Aorta (tissue), 5 donors: ENCODE measurements around the gene MFN2. TPM values are rescaled to one million over a fixed set of nuclear protein-coding genes. Genes with fewer than 3 reads are reported as not detected.
"Not testable (repeated sequence)": the region's sequence is repeated elsewhere in the genome, so short reads cannot be mapped to it uniquely, and the experiment has no call there.

Experiments used
- ATAC-seq: fragments of 200-7000 bp; cut with Tn5 transposase; one replicate; pipeline ENCODE4 v1.9.1; 2022; ENCODE audit warnings: moderate library complexity; ENCODE audit not compliant: low FRiP score
- DNase-seq, 2 donors: peaks; one replicate each; pipeline ENCODE4 v3.0.0-alpha.2; 2020
- H3K27ac ChIP-seq, 2 donors: one replicate each; pipeline ENCODE4 v1.5.1; 2013; ENCODE audit warnings: low read length in 2 of 2, mild to moderate bottlenecking in 2 of 2, moderate library complexity in 2 of 2, control low read depth in 1 of 2, inconsistent platforms in 1 of 2, low read depth in 1 of 2
- H3K27me3 ChIP-seq, 2 donors: one replicate each; pipeline ENCODE4 v1.6.1; 2013; ENCODE audit warnings: control low read depth in 1 of 2, low read length in 1 of 2, mild to moderate bottlenecking in 1 of 2, moderate library complexity in 1 of 2; ENCODE audit not compliant: insufficient read depth in 2 of 2, control insufficient read depth in 1 of 2
- H3K36me3 ChIP-seq, 2 donors: one replicate each; pipeline ENCODE4 v1.6.1; 2013; ENCODE audit warnings: control low read depth in 1 of 2, low read length in 1 of 2, mild to moderate bottlenecking in 1 of 2; ENCODE audit not compliant: insufficient read depth in 2 of 2, control insufficient read depth in 1 of 2
- H3K4me1 ChIP-seq, 2 donors: one replicate each; pipeline ENCODE4 v1.6.1; 2013; ENCODE audit warnings: low read length in 2 of 2, control low read depth in 1 of 2, mild to moderate bottlenecking in 1 of 2, moderate library complexity in 1 of 2; ENCODE audit not compliant: insufficient read depth in 2 of 2, control insufficient read depth in 1 of 2
- H3K4me3 ChIP-seq, 2 donors: one replicate each; pipeline ENCODE4 v1.5.1; 2013; ENCODE audit warnings: low read length in 2 of 2, control low read depth in 1 of 2, mild to moderate bottlenecking in 1 of 2
- H3K9me3 ChIP-seq: one replicate; pipeline ENCODE4 v1.6.1; 2013; ENCODE audit warnings: mild to moderate bottlenecking, low read length; ENCODE audit not compliant: control insufficient read depth
- WGBS, 2 donors: extraction: QIAGEN DNeasy Blood & Tissue Kit; methylation state at CpG; one replicate each; pipeline ENCODE4 v1.1.7; 2013; 5-methylcytosine and 5-hydroxymethylcytosine counted together
- intact Hi-C, 2 donors: fragments of 100-400 bp; cut with DNase I; formaldehyde crosslinking; loops; one replicate each; pipeline versions ENCODE4 v1.14.2 to v1.15.0; 2022
- polyA plus RNA-seq, 2 donors: library from polyadenylated mRNA; stranded (reverse); fragments of 200-250 nt; gene quantifications; one replicate each; pipeline ENCODE4 v1.2.3, GENCODE V29; 2013
- total RNA-seq, 2 donors: library from RNA; stranded (reverse); fragmentation: NEBNext Ultra II Directional; extraction: Animal tissue kit (Norgen Biotek cat#: 25700); gene quantifications; one replicate each; pipeline ENCODE4 v1.2.1, GENCODE V29; 2021
- donor health status: healthy with polysubstance abuse.
- donor health status: Bipolar disorder and iron deficiency.
- donor health status: DM: no; HTN: no; CAD: no.
- donor health status: DM: no; HTN: no; CAD: no.
- donor health status: DM: yes; HTN: yes; CAD: no.

MFN2 gene
- total and polyA plus RNA-seq, 4 donors = 22.4 to 57.1 (median 45.2) TPM

DNA sequence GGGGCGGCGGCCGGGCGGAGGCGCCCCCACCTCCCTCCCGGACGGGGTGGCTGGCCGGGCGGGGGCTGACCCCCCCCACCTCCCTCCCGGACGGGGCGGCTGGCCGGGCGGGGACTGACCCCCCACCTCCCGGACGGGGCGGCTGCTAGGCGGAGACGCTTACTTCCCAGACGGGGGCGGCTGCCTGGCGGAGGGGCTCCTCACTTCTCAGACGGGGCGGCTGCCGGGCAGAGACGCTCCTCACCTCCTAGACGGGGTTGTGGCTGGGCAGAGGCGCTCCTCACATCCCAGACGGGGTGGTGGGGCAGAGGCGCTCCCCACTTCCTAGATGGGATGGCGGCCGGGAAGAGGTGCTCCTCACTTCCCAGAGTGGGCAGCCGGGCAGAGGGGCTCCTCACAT lies 28.1 kb downstream of the MFN2 start:
- H3K27me3 ChIP-seq, H3K4me3 ChIP-seq, H3K4me1 ChIP-seq, H3K27ac ChIP-seq, intact Hi-C loops, ATAC-seq, DNase-seq, H3K9me3 ChIP-seq: not testable (repeated sequence)
- 93 to 94% methylated on average over 18 to 33 of the region's 33 CpGs for WGBS, 2 donors
- H3K36me3 ChIP-seq = peaks cover 6 to 24% of the 10 kb centered on the region in 2 donors

GRCh38 chr1:12009318-12009947 lies 29.2 kb downstream of the MFN2 start:
- intact Hi-C loops = no loop called here
- H3K36me3 ChIP-seq = peaks cover 0 to 22% of the 10 kb centered on the region in 2 donors
- DNase-seq = no peak
- no peak overlapping the region for H3K27ac ChIP-seq
- no peaks in the 10 kb centered on the region for H3K4me1 ChIP-seq
- no peak for ATAC-seq
- 90% methylated on average over 9 of the region's 9 CpGs for WGBS, 2 donors
- no peaks in the 10 kb centered on the region for H3K9me3 ChIP-seq
- H3K27me3 ChIP-seq = no peaks in the 10 kb centered on the region
- H3K4me3 ChIP-seq = no peak overlapping the region

DNA sequence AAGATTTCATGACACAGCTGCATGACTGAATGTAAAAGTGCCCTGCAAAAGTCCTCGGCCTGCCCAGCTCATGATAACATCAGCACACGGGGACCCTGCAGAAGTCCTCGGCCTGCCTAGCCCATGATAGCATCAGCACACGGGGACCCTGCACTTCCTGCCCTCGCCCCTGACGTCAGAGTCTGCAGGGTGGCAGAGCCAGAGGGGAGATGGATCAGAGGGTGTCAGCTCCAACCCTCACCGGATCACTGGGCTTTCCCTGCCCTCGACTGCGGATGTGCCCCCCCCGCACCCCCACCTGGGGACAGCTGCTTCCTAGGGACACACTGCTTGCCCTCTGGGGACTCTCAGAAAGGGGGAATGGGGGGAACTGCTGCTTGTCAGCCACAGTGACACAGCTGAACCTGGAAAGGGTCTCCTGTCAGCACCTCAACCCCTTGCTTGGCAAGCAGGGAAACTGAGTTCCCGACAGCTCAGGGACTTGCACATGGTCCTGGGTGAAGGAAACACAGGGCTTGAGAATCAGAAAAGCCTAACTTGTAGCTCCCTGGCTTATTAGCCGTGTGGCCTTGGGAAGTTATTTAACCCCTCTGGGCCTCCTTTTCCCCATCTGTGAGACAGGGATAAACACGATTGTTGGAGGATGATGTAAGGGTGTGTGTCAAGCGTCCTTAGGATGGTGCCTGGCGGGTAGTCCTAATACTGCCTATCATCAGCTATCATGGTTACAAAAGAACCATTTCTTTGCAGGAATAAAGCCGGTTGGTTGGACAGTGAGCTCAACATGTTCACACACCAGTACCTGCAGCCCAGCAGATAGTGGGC lies 30.7 kb downstream of the MFN2 start:
- no peak for DNase-seq
- H3K4me1 ChIP-seq = no peaks in the 10 kb centered on the region
- no peak overlapping the region for H3K27ac ChIP-seq
- ATAC-seq = no peak
- no peaks in the 10 kb centered on the region for H3K27me3 ChIP-seq
- 83 to 87% methylated on average over 16 of the region's 16 CpGs for WGBS, 2 donors
- H3K4me3 ChIP-seq = no peak overlapping the region
- no peaks in the 10 kb centered on the region for H3K9me3 ChIP-seq
- intact Hi-C loops = no loop called here
- peaks cover 0 to 17% of the 10 kb centered on the region in 2 donors for H3K36me3 ChIP-seq

DNA sequence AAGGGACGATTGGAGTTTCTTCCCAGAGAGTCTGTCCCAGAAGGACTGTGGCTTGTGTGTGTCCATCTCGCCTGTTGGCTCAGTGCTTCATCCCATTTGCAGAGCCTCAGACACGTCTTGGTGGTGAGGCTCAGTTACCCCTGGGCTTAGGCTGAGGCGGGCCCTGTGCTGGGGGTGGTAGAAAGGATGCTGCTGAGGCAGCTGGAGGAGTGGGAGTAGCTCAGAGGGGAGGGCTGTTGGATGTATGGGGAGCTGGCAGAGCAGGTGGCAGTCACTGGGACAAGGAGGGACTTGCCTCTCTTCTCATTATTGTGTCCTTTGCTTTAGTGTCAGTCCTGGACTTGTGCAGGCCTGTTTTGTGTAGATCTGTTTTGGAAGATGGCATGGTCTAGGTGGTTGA lies 31.8 kb downstream of the MFN2 start:
- no peaks in the 10 kb centered on the region for H3K9me3 ChIP-seq
- H3K36me3 ChIP-seq = peaks cover 0 to 14% of the 10 kb centered on the region in 2 donors
- no peak for DNase-seq
- intact Hi-C loops = no loop called here
- H3K27me3 ChIP-seq = no peaks in the 10 kb centered on the region
- 88 to 89% methylated on average over 4 of the region's 4 CpGs for WGBS, 2 donors
- no peak for ATAC-seq
- no peak overlapping the region for H3K4me3 ChIP-seq
- no peaks in the 10 kb centered on the region for H3K4me1 ChIP-seq
- H3K27ac ChIP-seq = no peak overlapping the region

DNA sequence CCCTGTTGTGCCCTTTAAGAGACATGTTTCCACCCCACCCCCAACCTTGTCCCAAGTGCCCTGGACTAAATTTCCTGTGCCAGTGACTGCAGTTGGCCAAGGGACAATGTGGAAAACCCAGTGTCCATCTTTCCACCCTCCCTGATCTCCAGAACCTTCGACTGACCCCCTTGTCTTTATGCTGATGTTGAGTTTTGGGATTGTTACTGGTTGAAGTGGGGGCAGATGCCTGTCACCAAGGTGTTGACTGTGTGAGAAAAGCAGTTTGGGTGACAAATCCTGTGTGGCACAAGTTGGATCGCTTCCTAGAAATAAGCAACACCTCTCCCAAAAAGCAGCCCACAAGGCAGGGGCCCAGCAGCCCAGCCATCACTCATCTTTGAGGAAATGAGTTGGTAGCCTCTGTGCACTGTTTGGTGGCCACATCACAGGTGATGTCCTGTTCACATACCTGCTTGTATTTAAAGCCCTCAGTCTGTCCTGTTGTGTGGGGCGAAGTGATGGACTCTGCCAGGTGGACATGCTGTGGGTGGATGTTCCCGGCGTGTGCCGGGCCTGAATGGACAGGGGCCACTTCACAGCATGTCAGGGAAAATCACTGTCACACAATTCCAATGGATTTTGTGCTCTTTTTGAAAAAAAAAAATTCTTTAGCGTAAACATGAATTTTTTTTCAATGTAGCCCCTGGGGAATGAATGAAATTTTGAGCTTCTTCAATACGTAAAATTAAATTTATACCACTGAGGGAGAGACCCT lies 32.5 kb downstream of the MFN2 start:
- Histone ChIP-seq H3K4me1 (no peaks in the 10 kb centered on the region), H3K4me3 (no peak overlapping the region), H3K36me3 (peaks cover 0 to 11% of the 10 kb centered on the region in 2 donors), H3K27me3 (no peaks in the 10 kb centered on the region), H3K9me3 (no peaks in the 10 kb centered on the region), H3K27ac (no peak overlapping the region)
- DNase-seq = no peak
- WGBS, 2 donors = 85 to 92% methylated on average over 8 of the region's 8 CpGs
- intact Hi-C loops = no loop called here
- no peak for ATAC-seq

DNA sequence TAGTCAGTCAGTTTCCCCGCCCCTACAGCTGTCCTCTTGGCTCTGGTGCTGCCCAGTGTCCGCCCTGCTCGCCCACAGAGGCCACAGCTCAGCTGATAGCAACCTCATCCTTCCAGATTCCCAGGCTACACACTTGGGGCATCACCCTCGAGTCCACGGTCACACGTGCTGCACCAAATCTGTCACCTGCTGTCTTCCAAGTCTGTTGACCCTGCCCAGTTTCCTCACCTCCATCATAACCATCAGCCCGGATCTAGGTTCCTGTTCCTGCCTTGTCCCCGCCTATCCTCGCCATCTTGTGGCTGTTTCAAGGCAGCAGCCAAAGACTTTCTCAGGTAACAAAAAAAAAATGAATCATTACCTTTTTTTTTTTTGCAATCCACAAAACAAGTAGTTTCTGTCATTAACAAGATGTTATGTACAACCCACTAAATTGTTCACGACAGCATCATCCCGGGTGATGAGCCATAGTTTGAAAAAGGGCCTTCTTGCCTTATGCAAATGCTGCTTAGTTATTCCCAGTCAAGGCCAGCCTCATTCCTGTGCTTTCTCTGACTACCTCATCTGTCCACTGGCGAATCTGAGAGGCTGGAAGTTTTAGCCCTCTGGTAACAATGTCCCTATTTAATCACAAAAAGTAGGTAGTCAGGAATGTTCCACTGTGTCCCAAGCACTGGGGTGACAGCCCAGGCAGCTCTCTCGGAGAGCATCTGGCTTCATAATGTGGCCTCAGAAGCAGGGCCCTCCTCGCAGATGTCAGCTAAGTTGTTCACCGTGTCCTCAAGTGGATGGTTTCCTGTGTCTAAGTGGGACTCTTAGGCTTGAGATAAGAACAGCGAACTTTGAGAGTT lies 34.1 kb downstream of the MFN2 start:
- ATAC-seq (no peak), DNase-seq (no peak)
- 77 to 78% methylated on average over 16 of the region's 16 CpGs for WGBS, 2 donors
- Histone ChIP-seq H3K27me3 (no peaks in the 10 kb centered on the region), H3K36me3 (peaks cover 0 to 9% of the 10 kb centered on the region in 2 donors), H3K9me3 (no peaks in the 10 kb centered on the region), H3K4me1 (no peaks in the 10 kb centered on the region), H3K4me3 (no peak overlapping the region), H3K27ac (no peak overlapping the region)
- intact Hi-C loops = no loop called here

GRCh38 chr1:12015001-12015491 lies 34.8 kb downstream of the MFN2 start:
- 92 to 94% methylated on average over 10 of the region's 10 CpGs for WGBS, 2 donors
- Histone ChIP-seq H3K27ac (no peak overlapping the region), H3K9me3 (no peaks in the 10 kb centered on the region), H3K36me3 (peaks cover 0 to 7% of the 10 kb centered on the region in 2 donors), H3K4me1 (no peaks in the 10 kb centered on the region), H3K4me3 (no peak overlapping the region), H3K27me3 (no peaks in the 10 kb centered on the region)
- DNase-seq (no peak), ATAC-seq (no peak)
- intact Hi-C loops = no loop called here

GRCh38 chr1:12015499-12015898 lies 35.3 kb downstream of the MFN2 start:
- H3K36me3 ChIP-seq = peaks cover 0 to 6% of the 10 kb centered on the region in 2 donors
- 93 to 95% methylated on average over 9 of the region's 9 CpGs for WGBS, 2 donors
- H3K27ac ChIP-seq = no peak overlapping the region
- no peaks in the 10 kb centered on the region for H3K9me3 ChIP-seq
- H3K27me3 ChIP-seq = no peaks in the 10 kb centered on the region
- no peak overlapping the region for H3K4me3 ChIP-seq
- no peaks in the 10 kb centered on the region for H3K4me1 ChIP-seq
- intact Hi-C loops = no loop called here
- no peak for ATAC-seq
- no peak for DNase-seq
